ENCODE data around the gene OR6K2. TPM values are rescaled to one million over a fixed set of nuclear protein-coding genes. Genes with fewer than 3 reads are reported as not detected.

Gene OR6K2
- total and polyA plus RNA-seq, 10 of the 15 experiments (the other 5 are each of a cell fraction or from before 2014, with no cell fraction given): not detected

GRCh38 chr1:158716335-158716734 lies 15.9 kb upstream of the OR6K2 start:
- ChIA-PET CTCF (no interaction called here), RAD21 (ENCODE audit: unreplicated experiment) (no interaction called here), SMC1A (ENCODE audit: uncharacterized antibody, unreplicated experiment) (no interaction called here), POLR2A (no interaction called here)
- in situ Hi-C loops (cut with MboI) (no loop called here), intact Hi-C loops (cut with micrococcal nuclease; ENCODE audit: unreplicated experiment) (no loop called here)
- Histone ChIP-seq H3K4me2 (ENCODE audit: control insufficient read depth, insufficient read depth) (no peak overlapping the region), H2AFZ (ENCODE audit: control insufficient read depth, low read depth, low read length) (no peak overlapping the region), H3K4me3 (no peak overlapping the region), H3K4me1 (ENCODE audit: control insufficient read depth, insufficient read depth, low read length) (no peaks in the 10 kb centered on the region), H3K9me3 (replicated peaks; ENCODE audit: control insufficient read depth, insufficient read depth, low read length) (no peaks in the 10 kb centered on the region), H3K36me3 (ENCODE audit: control insufficient read depth in 2 of 2, insufficient read depth in 2 of 2, low read length in 1 of 2) (no peaks in the 10 kb centered on the region), H3K79me2 (ENCODE audit: control insufficient read depth, insufficient read depth, low read length) (no peaks in the 10 kb centered on the region), H3K27ac (ENCODE audit: control insufficient read depth, insufficient read depth) (no peak overlapping the region), H3K27me3 (replicated peaks in 1 of 2; ENCODE audit: control insufficient read depth in 2 of 2, insufficient read depth in 2 of 2, low read length in 1 of 2) (no peaks in the 10 kb centered on the region), H3K9ac (ENCODE audit: control insufficient read depth, insufficient read depth, low read length) (no peak overlapping the region), H4K20me1 (ENCODE audit: control insufficient read depth, insufficient read depth) (no peaks in the 10 kb centered on the region)
- DNase-seq (ENCODE audit: low read depth, low spot score) (peak; percentile 8), FAIRE-seq (no peak), ATAC-seq (peak; percentile 94)
- no TSS peak for BruUV-seq (replicated peaks)
- 0% methylated on average over 1 of the region's 1 CpG for WGBS (ENCODE audit: insufficient coverage, insufficient replicate concordance, low lambda C conversion rate, missing lambda C conversion rate)
- TF ChIP-seq MEF2B (IDR thresholded peaks at IDR 0.05; ENCODE audit: partially characterized antibody, poor library complexity, severe bottlenecking) (peak; percentile 82), EP300 (IDR thresholded peaks at IDR 0.05; ENCODE audit: borderline replicate concordance in 1 of 2, control insufficient read depth in 1 of 2, low read depth in 2 of 2, low read length in 2 of 2) (0 out of 4 replicates have a peak, but pooled peaks of 1 of the 2 experiments have one; percentile 38), MEF2A (IDR thresholded peaks at IDR 0.05; ENCODE audit: insufficient read depth, low read depth, low read length) (peak; percentile 85), RELB (IDR thresholded peaks at IDR 0.05; ENCODE audit: low read depth) (0 out of 2 replicates have a peak, but pooled peaks have one; percentile 33), GATAD2B (conservative IDR thresholded peaks at IDR 0.05; ENCODE audit: low read depth) (no peak), JUNB (IDR thresholded peaks at IDR 0.05) (peak; percentile 90), TBL1XR1 (IDR thresholded peaks at IDR 0.05; ENCODE audit: low read depth, low read length) (no peak), GABPA (IDR thresholded peaks at IDR 0.05; ENCODE audit: low read depth) (peak; percentile 23; the same call in 1 of the 2 replicates), TCF7 (IDR thresholded peaks at IDR 0.05; ENCODE audit: borderline replicate concordance) (0 out of 2 replicates have a peak, but pooled peaks have one; percentile 24), CREM (IDR thresholded peaks at IDR 0.05; ENCODE audit: low read depth) (peak; percentile 31; the same call in 1 of the 2 replicates), RUNX3 (IDR thresholded peaks at IDR 0.05; ENCODE audit: low read length) (peak; percentile 86), SREBF2 (IDR thresholded peaks at IDR 0.05; ENCODE audit: low read length) (no peak), POLR2A (IDR thresholded peaks at IDR 0.05; ENCODE audit: low read depth, low read length) (no peak), STAT3 (IDR thresholded peaks at IDR 0.05; ENCODE audit: low read depth, low read length) (no peak), E4F1 (IDR thresholded peaks at IDR 0.05; ENCODE audit: borderline replicate concordance, partially characterized antibody) (no peak), RCOR1 (conservative IDR thresholded peaks at IDR 0.05; ENCODE audit: low read depth, low read length) (no peak), ZBED1 (IDR thresholded peaks at IDR 0.05; ENCODE audit: borderline replicate concordance) (no peak), NFIC (IDR thresholded peaks at IDR 0.05; ENCODE audit: low read depth, low read length) (peak; percentile 84), ATF7 (IDR thresholded peaks at IDR 0.05; ENCODE audit: low read depth) (peak; percentile 92), PAX5 (IDR thresholded peaks at IDR 0.05; ENCODE audit: borderline replicate concordance, low read depth, low read length) (no peak), YBX1 (IDR thresholded peaks at IDR 0.05) (no peak), MTA2 (IDR thresholded peaks at IDR 0.05; ENCODE audit: low read depth) (peak; percentile 61), NR2C2 (IDR thresholded peaks at IDR 0.05; ENCODE audit: borderline replicate concordance, control insufficient read depth, insufficient read length, low read depth) (no peak)
